Thyroid gland (tissue), 4 donors: Measurements from ENCODE around the gene RPS27A.

ENCODE experiments used
- CTCF ChIP-seq, 6 experiments: fragments of 200-600 bp in 3 of 6; fragments of 450-650 bp in 3 of 6; sonication (generic) in 3 of 6; IDR thresholded peaks; one replicate each; pipeline ENCODE4 v1.5.1; 2016 to 2019; ENCODE audit warnings: antibody characterized with exemption in 6 of 6, mild to moderate bottlenecking in 2 of 6, inconsistent platforms in 1 of 6, moderate library complexity in 1 of 6
- POLR2A ChIP-seq, 2 donors: fragments of 450-650 bp; IDR thresholded peaks; one replicate each; pipeline ENCODE4 v1.6.1; 2017; ENCODE audit warnings: antibody characterized with exemption in 2 of 2, mild to moderate bottlenecking in 2 of 2, moderate library complexity in 1 of 2

- no peak for TF ChIP-seq POLR2A (IDR thresholded peaks at IDR 0.05)
- no peak for TF ChIP-seq CTCF (IDR thresholded peaks at IDR 0.05)
Measured at GRCh38 chr2:55269645-55269990, 37.1 kb downstream of the RPS27A start.
